K562 (cell line): Measurements from ENCODE around the gene ALDH18A1. TPM values are rescaled to one million over a fixed set of nuclear protein-coding genes. Genes with fewer than 3 reads are reported as not detected.

Experiments
- ATAC-seq: fragments of 200-7000 bp; cut with Tn5 transposase; 3 replicates; pipeline ENCODE4 v1.9.1; 2020; ENCODE audit warnings: moderate library complexity
- BruUV-seq: library from RNA; stranded (reverse); fragments of 400-500 nt; replicated peaks from 2 replicates; lab custom pipeline; 2021; lab: Mats Ljungman, UMichigan
- CTCF ChIA-PET: fragments of 300-600 bp; formaldehyde crosslinking; extraction: SDS; loops from one replicate; lab custom pipeline; 2021; ENCODE audit warnings: low intra/inter-chr PET ratio; lab: Yijun Ruan, JAX
- POLR2A ChIA-PET: fragments of 300-600, 350-650 bp; sonication (Branson Sonifier 250); formaldehyde crosslinking; extraction: SDS; loops from one replicate; lab custom pipeline; 2021; ENCODE audit warnings: antibody characterized with exemption, inconsistent platforms; lab: Yijun Ruan, JAX
- DNase-seq, 4 experiments: peaks; one replicate each; pipeline versions ENCODE4 v3.0.0 to v3.0.0-alpha.2; 2011 to 2018; ENCODE audit warnings: low spot score in 3 of 4, mixed read lengths in 3 of 4; ENCODE audit errors: extremely low read depth in 1 of 4
- FAIRE-seq: peaks from 2 replicates; lab custom pipeline; 2011; peaks lifted over from hg19 to GRCh38; lab: Jason Lieb, UNC
- H2AFZ ChIP-seq: 2 replicates; pipeline ENCODE4 v1.6.0; 2011; ENCODE audit warnings: low read depth, low read length, control low read depth, inconsistent platforms
- H3K27ac ChIP-seq: fragments of 200-600 bp; 3 replicates; pipeline ENCODE4 v1.8.0; 2011; ENCODE audit warnings: low read depth, mild to moderate bottlenecking, control low read depth, inconsistent platforms, low read length, moderate library complexity, mixed read lengths; ENCODE audit errors: extremely low read depth
- H3K27me3 ChIP-seq, 2 experiments: fragments of 300-600 bp in 1 of 2; 2 replicates in 1 of 2; 3 replicates in 1 of 2; pipeline versions ENCODE4 v1.6.0 to v1.8.0; 2011; ENCODE audit warnings: inconsistent platforms in 2 of 2, low read length in 2 of 2, mild to moderate bottlenecking in 1 of 2, mixed read lengths in 1 of 2, moderate library complexity in 1 of 2; ENCODE audit not compliant: control insufficient read depth in 2 of 2, insufficient read depth in 2 of 2
- H3K36me3 ChIP-seq: fragments of 300-600 bp; 3 replicates; pipeline ENCODE4 v1.8.0; 2011; ENCODE audit warnings: mild to moderate bottlenecking, low read length, inconsistent platforms; ENCODE audit not compliant: control insufficient read depth, insufficient read depth
- H3K4me1 ChIP-seq, 2 experiments: fragments of 200-600 bp in 1 of 2; replicated peaks in 1 of 2; 2 replicates in 1 of 2; 3 replicates in 1 of 2; pipeline versions ENCODE4 v1.5.1 to v1.8.0; 2011; ENCODE audit warnings: inconsistent platforms in 2 of 2, low read length in 2 of 2, mild to moderate bottlenecking in 1 of 2, mixed read lengths in 1 of 2, moderate library complexity in 1 of 2; ENCODE audit not compliant: control insufficient read depth in 2 of 2, insufficient read depth in 2 of 2
- H3K4me2 ChIP-seq: 2 replicates; pipeline ENCODE4 v1.6.1; 2011; ENCODE audit warnings: low read length, control low read depth, inconsistent platforms, mixed read lengths; ENCODE audit not compliant: insufficient read depth
- H3K4me3 ChIP-seq: fragments of 200-600 bp; sonication (generic), shearing (Covaris generic); 2 replicates; pipeline ENCODE4 v1.5.1; 2016; ENCODE audit warnings: control low read depth, inconsistent platforms
- H3K79me2 ChIP-seq: fragments of 200-600 bp; 3 replicates; pipeline ENCODE4 v1.8.0; 2011; ENCODE audit warnings: low read length, inconsistent platforms; ENCODE audit not compliant: control insufficient read depth, insufficient read depth
- H3K9ac ChIP-seq, 2 experiments: 2 replicates each; pipeline versions ENCODE4 v1.6.0 to v1.6.1; 2011; ENCODE audit warnings: low read depth in 2 of 2, low read length in 2 of 2, control low read depth in 1 of 2, inconsistent platforms in 1 of 2, mild to moderate bottlenecking in 1 of 2, mixed read lengths in 1 of 2; ENCODE audit not compliant: insufficient read depth in 1 of 2
- H3K9me1 ChIP-seq: one replicate; pipeline ENCODE4 v1.6.0; 2011; ENCODE audit warnings: inconsistent platforms, mild to moderate bottlenecking, low read length, moderate library complexity; ENCODE audit not compliant: control insufficient read depth, insufficient read depth
- H3K9me3 ChIP-seq: replicated peaks from 2 replicates; pipeline ENCODE4 v1.5.1; 2011; ENCODE audit warnings: low read depth, low read length, inconsistent platforms; ENCODE audit not compliant: control insufficient read depth, insufficient read depth
- H4K20me1 ChIP-seq: replicated peaks from 2 replicates; pipeline ENCODE4 v1.6.1; 2011; ENCODE audit warnings: low read length, inconsistent platforms, mixed read lengths; ENCODE audit not compliant: control insufficient read depth, insufficient read depth
- C11orf30 ChIP-seq: fragments of 450-650 bp; IDR thresholded peaks from 2 replicates; pipeline ENCODE4 v1.6.1; 2016; ENCODE audit warnings: low read depth, mild to moderate bottlenecking
- ELF1 ChIP-seq: fragments of 200-800 bp; sonication (Bioruptor generic); IDR thresholded peaks from 2 replicates; pipeline ENCODE4 v1.6.1; 2016; ENCODE audit warnings: missing genetic modification characterization, missing compliant biosample characterization
- NFIX ChIP-seq: fragments of 250-450 bp; sonication (Bioruptor Pico); IDR thresholded peaks from 2 replicates; pipeline ENCODE4 v1.4.0; 2020; ENCODE audit warnings: low read depth, mild to moderate bottlenecking, moderate library complexity
- NR4A1 ChIP-seq, 2 experiments: fragments of 250-450 bp in 1 of 2; fragments of 450-650 bp in 1 of 2; sonication (Bioruptor Pico) in 1 of 2; IDR thresholded peaks; 2 replicates each; pipeline versions ENCODE4 v1.4.0 to v1.6.1; 2016 to 2020; ENCODE audit warnings: mild to moderate bottlenecking in 2 of 2, missing compliant biosample characterization in 1 of 2, missing genetic modification characterization in 1 of 2, moderate library complexity in 1 of 2
- POLR3G ChIP-seq: IDR thresholded peaks from 2 replicates; pipeline ENCODE4 v1.6.1; 2011; ENCODE audit not compliant: insufficient read length, insufficient replicate concordance; ENCODE audit errors: extremely low read depth
- TRIM28 ChIP-seq: fragments of 450-650 bp; IDR thresholded peaks from 2 replicates; pipeline ENCODE4 v1.6.1; 2017
- ZFPM2 ChIP-seq: fragments of 250-450 bp; sonication (Bioruptor Pico); IDR thresholded peaks from 2 replicates; pipeline ENCODE4 v1.5.1; 2022; ENCODE audit warnings: mild to moderate bottlenecking
- ZNF12 ChIP-seq: sonication (generic); formaldehyde crosslinking; IDR thresholded peaks from 2 replicates; pipeline ENCODE4 v1.4.0; 2020; ENCODE audit warnings: mild to moderate bottlenecking, missing genetic modification reagents
- ZNF184 ChIP-seq: sonication (generic); formaldehyde crosslinking; IDR thresholded peaks from 2 replicates; pipeline ENCODE4 v1.5.0; 2020; ENCODE audit warnings: missing genetic modification reagents
- ZNF764 ChIP-seq: fragments of 250-450 bp; sonication (Bioruptor Pico); IDR thresholded peaks from 2 replicates; pipeline ENCODE4 v1.4.0; 2020; ENCODE audit warnings: low read depth, mild to moderate bottlenecking, moderate library complexity
- ZNF766 ChIP-seq: fragments of 200-800 bp; sonication (Bioruptor generic); conservative IDR thresholded peaks from 2 replicates; pipeline ENCODE4 v1.6.1; 2016; ENCODE audit warnings: missing genetic modification characterization, missing compliant biosample characterization
- WGBS: fragments of 100-300 bp; shearing (Covaris generic); methylation state at CpG from one replicate; pipeline ENCODE4 v1.1.6; 2016; ENCODE audit warnings: low coverage, mixed read lengths; ENCODE audit not compliant: insufficient coverage; ENCODE audit errors: missing lambda C conversion rate; 5-methylcytosine and 5-hydroxymethylcytosine counted together
- in situ Hi-C: fragments of 300-500 bp; cut with MboI; formaldehyde crosslinking; loops from 4 replicates; pipeline ENCODE4 v1.15.0; 2018; ENCODE audit warnings: inconsistent platforms, mixed read lengths
- intact Hi-C: fragments of 100-400 bp; cut with micrococcal nuclease; formaldehyde crosslinking; loops from 2 replicates; pipeline ENCODE4 v1.14.2; 2022
- polyA plus RNA-seq, 8 experiments: library from polyadenylated mRNA; depleted of rRNA in 4 of 8; stranded (reverse) in 5 of 8; unstranded in 3 of 8; fragments of >200 nt; fragmentation: Nextera tagmentation in 2 of 8; fragmentation: Illumina TruSeq in 1 of 8; extraction: Ambion mirVana in 2 of 8; extraction: Trizol in 1 of 8; gene quantifications; 2 replicates each; pipeline versions ENCODE4 v1.2.1 to v1.2.3, GENCODE V29; 2011 to 2014; ENCODE audit warnings: inconsistent platforms in 1 of 8, missing spikeins in 1 of 8
- total RNA-seq, 7 experiments: library from RNA; depleted of rRNA in 6 of 7; stranded (reverse); fragments of >200 nt in 6 of 7; fragmentation: Illumina TruSeq in 2 of 7; extraction: Trizol in 2 of 7; gene quantifications; 2 replicates each; pipeline versions ENCODE4 v1.2.1 to v1.2.3, GENCODE V29; 2011 to 2021; ENCODE audit warnings: low replicate concordance in 1 of 7

The ALDH18A1 gene
- total and polyA plus RNA-seq, 9 of the 15 experiments (the other 6 are each of a cell fraction or from before 2014, with no cell fraction given) = 12.0 to 83.3 (median 43.8) TPM

DNA sequence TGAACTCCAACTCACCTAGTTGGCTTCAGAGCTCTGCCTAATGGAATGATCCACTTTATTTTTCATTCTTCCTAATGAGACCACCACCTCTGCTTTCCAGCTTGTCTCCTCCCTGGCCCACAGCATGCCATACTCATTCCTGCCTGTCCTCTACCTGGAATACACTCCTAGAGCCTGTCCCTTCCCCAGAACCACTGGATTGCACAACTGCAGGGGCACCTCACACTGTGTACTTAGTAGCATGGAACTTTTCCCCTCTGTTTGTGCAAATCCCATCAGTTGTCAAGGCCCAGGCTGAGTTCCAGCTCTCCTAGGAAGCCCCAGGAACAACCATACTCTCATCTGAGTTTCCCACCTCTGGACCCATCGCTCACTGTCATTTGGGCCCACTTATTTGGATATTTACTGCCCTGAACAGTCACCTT is 15.6 kb downstream of the ALDH18A1 start:
- Histone ChIP-seq H3K27ac (no peak overlapping the region), H3K79me2 (peaks cover 9% of the 10 kb centered on the region; the same call in 2 of the 3 replicates), H3K9ac (no peak overlapping the region), H4K20me1 (no peaks in the 10 kb centered on the region), H3K9me3 (no peaks in the 10 kb centered on the region), H3K9me1 (no peaks in the 10 kb centered on the region), H3K27me3 (no peaks in the 10 kb centered on the region), H3K4me1 (peaks cover 1 to 15% of the 10 kb centered on the region in 2 experiments; a peak in 4 of 5 replicates), H3K4me2 (no peak overlapping the region), H3K4me3 (no peak overlapping the region), H3K36me3 (peaks cover 63% of the 10 kb centered on the region), H2AFZ (no peak overlapping the region)
- TF ChIP-seq ELF1 (no peak), NR4A1 (CRISPR knock-in tag; IDR thresholded peaks at IDR 0.05) (no peak), NR4A1 (tag; IDR thresholded peaks at IDR 0.05) (no peak), NFIX (no peak), POLR3G (no peak), ZNF764 (CRISPR knock-in tag) (no peak), ZNF12 (CRISPR knock-in tag) (no peak)
- DNase-seq = no peak
- in situ Hi-C loops = no loop called here
- POLR2A ChIA-PET = interaction anchor here (0.6 kb wide), 1 partner anchor 236 kb away, joined by 3 read pairs; no protein-coding TSS in a partner anchor
- intact Hi-C loops = no loop called here
- FAIRE-seq = no peak
- BruUV-seq = no TSS peak
- no peak for ATAC-seq
- WGBS = 86% methylated on average over 1 of the region's 1 CpG
- CTCF ChIA-PET = no interaction called here

DNA sequence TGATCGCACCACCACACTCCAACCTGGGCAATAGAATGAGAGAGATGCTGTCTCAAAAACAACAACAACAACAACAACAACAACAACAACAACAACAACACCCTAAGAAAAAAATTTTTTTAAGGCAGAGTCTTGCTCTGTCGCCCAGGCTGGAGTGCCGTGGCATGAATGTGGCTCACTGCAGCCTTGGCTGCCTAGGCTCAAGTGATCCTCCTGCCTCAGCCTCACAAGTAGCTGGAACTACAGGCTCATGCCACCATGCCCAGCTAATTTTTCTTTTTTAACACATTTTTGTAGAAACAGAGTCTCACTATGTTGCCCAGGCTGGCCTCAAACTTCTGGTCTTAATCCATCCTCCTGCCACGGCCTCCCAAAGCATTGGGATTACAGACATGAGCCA is 18.6 kb downstream of the ALDH18A1 start:
- no peak overlapping the region for H2AFZ ChIP-seq
- no peaks in the 10 kb centered on the region for H3K27me3 ChIP-seq
- TF ChIP-seq ZNF766 (CRISPR knock-in tag) (no peak), ZFPM2 (no peak), ZNF184 (no peak), TRIM28 (no peak), C11orf30 (no peak)
- TF ChIP-seq, all 486 proteins: peak for 0
- ChIA-PET POLR2A (interaction anchor here (0.8 kb wide), 1 partner anchor 26 kb away, joined by 3 read pairs; no protein-coding TSS in a partner anchor), CTCF (no interaction called here)
- FAIRE-seq = no peak
- no peak overlapping the region for H3K4me3 ChIP-seq
- no peaks in the 10 kb centered on the region for H3K9me3 ChIP-seq
- in situ Hi-C loops = no loop called here
- 96% methylated on average over 3 of the region's 4 CpGs for WGBS
- 0 out of 3 replicates have a peak, but pooled peaks cover under 1% of the 10 kb centered on the region for H3K79me2 ChIP-seq
- no peak overlapping the region for H3K4me2 ChIP-seq
- no peaks in the 10 kb centered on the region for H3K9me1 ChIP-seq
- no peak for DNase-seq
- no peak overlapping the region for H3K9ac ChIP-seq
- H3K4me1 ChIP-seq = no peaks in the 10 kb centered on the region
- BruUV-seq = no TSS peak
- intact Hi-C loops = no loop called here
- no peaks in the 10 kb centered on the region for H4K20me1 ChIP-seq
- H3K36me3 ChIP-seq = peaks cover 68% of the 10 kb centered on the region
- ATAC-seq = no peak
- H3K27ac ChIP-seq = no peak overlapping the region
